ENCODE results near the gene CHIA. TPM values are rescaled to one million over a fixed set of nuclear protein-coding genes. Genes with fewer than 3 reads are reported as not detected.

Gene CHIA
- total and polyA plus RNA-seq, 2 of the 8 experiments (the other 6 are each of a cell fraction or from before 2014, with no cell fraction given), result not detected

- TF ChIP-seq, protein P1, sequence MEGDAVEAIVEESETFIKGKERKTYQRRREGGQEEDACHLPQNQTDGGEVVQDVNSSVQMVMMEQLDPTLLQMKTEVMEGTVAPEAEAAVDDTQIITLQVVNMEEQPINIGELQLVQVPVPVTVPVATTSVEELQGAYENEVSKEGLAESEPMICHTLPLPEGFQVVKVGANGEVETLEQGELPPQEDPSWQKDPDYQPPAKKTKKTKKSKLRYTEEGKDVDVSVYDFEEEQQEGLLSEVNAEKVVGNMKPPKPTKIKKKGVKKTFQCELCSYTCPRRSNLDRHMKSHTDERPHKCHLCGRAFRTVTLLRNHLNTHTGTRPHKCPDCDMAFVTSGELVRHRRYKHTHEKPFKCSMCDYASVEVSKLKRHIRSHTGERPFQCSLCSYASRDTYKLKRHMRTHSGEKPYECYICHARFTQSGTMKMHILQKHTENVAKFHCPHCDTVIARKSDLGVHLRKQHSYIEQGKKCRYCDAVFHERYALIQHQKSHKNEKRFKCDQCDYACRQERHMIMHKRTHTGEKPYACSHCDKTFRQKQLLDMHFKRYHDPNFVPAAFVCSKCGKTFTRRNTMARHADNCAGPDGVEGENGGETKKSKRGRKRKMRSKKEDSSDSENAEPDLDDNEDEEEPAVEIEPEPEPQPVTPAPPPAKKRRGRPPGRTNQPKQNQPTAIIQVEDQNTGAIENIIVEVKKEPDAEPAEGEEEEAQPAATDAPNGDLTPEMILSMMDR (IDR thresholded peaks at IDR 0.05; ENCODE audit: control extremely low read depth in 1 of 3, insufficient read depth in 1 of 3, low read depth in 1 of 3, low read length in 3 of 3), result no peak
- TF ChIP-seq TBP (IDR thresholded peaks at IDR 0.05; ENCODE audit: low read depth, low read length) (no peak), TEAD4 (IDR thresholded peaks at IDR 0.05; ENCODE audit: low read depth, low read length) (no peak), HDAC6 (IDR thresholded peaks at IDR 0.05; ENCODE audit: low read depth, low read length) (no peak)
Observed at GRCh38 chr1:111309690-111310089, 19.0 kb downstream of the CHIA start (continued).
